Uterus (tissue), 2 donors: ENCODE measurements around the gene PRH2.

Experiments used
- CTCF ChIP-seq, 4 experiments: fragments of 200-600 bp in 2 of 4; fragments of 450-650 bp in 2 of 4; sonication (generic) in 2 of 4; IDR thresholded peaks; one replicate each; pipeline ENCODE4 v1.5.1; 2016 to 2019; ENCODE audit warnings: antibody characterized with exemption in 4 of 4, mild to moderate bottlenecking in 2 of 4, moderate library complexity in 1 of 4
- POLR2A ChIP-seq, 2 donors: fragments of 450-650 bp; IDR thresholded peaks; one replicate each; pipeline ENCODE4 v1.6.1; 2016; ENCODE audit warnings: antibody characterized with exemption in 2 of 2, mild to moderate bottlenecking in 1 of 2, moderate library complexity in 1 of 2

- TF ChIP-seq POLR2A (IDR thresholded peaks at IDR 0.05) (no peak), CTCF (IDR thresholded peaks at IDR 0.05) (no peak)
Observed at GRCh38 chr12:10940389-10940788, 11.4 kb downstream of the PRH2 start.
